IMR-90 (cell line): ENCODE measurements around the gene VILL. TPM values are rescaled to one million over a fixed set of nuclear protein-coding genes. Genes with fewer than 3 reads are reported as not detected.

Experiments used
- ATAC-seq: fragments of 200-7000 bp; cut with Tn5 transposase; 2 replicates; pipeline ENCODE4 v1.9.1; 2020; ENCODE audit warnings: low read depth, mild to moderate bottlenecking, moderate library complexity
- BruUV-seq: library from RNA; stranded (reverse); fragments of 400-500 nt; replicated peaks from 2 replicates; lab custom pipeline; 2021; lab: Mats Ljungman, UMichigan
- CTCF ChIA-PET: fragments of 300-600 bp; formaldehyde crosslinking; extraction: SDS; loops from one replicate; lab custom pipeline; 2021; ENCODE audit warnings: antibody characterized with exemption; lab: Yijun Ruan, JAX
- POLR2A ChIA-PET: fragments of 300-600 bp; sonication (Branson Sonifier 250); formaldehyde crosslinking; loops from one replicate; lab custom pipeline; 2022; ENCODE audit warnings: antibody characterized with exemption; ENCODE audit not compliant: unreplicated experiment; lab: Charles Lee
- DNase-seq: peaks from one replicate; pipeline ENCODE4 v3.0.0; 2013
- H2AFZ ChIP-seq: replicated peaks from 2 replicates; pipeline ENCODE3; 2013; ENCODE audit warnings: low read length, mild to moderate bottlenecking; ENCODE audit not compliant: poor library complexity
- H2AK5ac ChIP-seq: 2 replicates; pipeline ENCODE4 v1.6.1; 2013; ENCODE audit warnings: low read depth, low read length, inconsistent platforms
- H2AK9ac ChIP-seq: replicated peaks from 2 replicates; pipeline ENCODE3; 2013; ENCODE audit warnings: mild to moderate bottlenecking, low read depth, low read length, moderate library complexity; ENCODE audit not compliant: poor library complexity
- H2BK120ac ChIP-seq: 2 replicates; pipeline ENCODE4 v1.6.1; 2013; ENCODE audit warnings: low read depth, low read length, inconsistent platforms
- H2BK15ac ChIP-seq: 3 replicates; pipeline ENCODE4 v1.6.1; 2013; ENCODE audit warnings: low read depth, low read length, inconsistent platforms
- H2BK20ac ChIP-seq: 2 replicates; pipeline ENCODE4 v1.6.1; 2013; ENCODE audit warnings: low read depth, mild to moderate bottlenecking, inconsistent platforms, low read length, moderate library complexity
- H2BK5ac ChIP-seq: 2 replicates; pipeline ENCODE4 v1.6.1; 2013; ENCODE audit warnings: mild to moderate bottlenecking, low read depth, low read length, inconsistent platforms; ENCODE audit not compliant: poor library complexity, severe bottlenecking
- H3K14ac ChIP-seq: replicated peaks from 2 replicates; pipeline ENCODE4 v1.6.1; 2013; ENCODE audit warnings: low read depth, low read length, inconsistent platforms
- H3K18ac ChIP-seq: 2 replicates; pipeline ENCODE4 v1.6.1; 2013; ENCODE audit warnings: low read depth, low read length, control low read depth
- H3K23ac ChIP-seq: 2 replicates; pipeline ENCODE4 v1.6.1; 2013; ENCODE audit warnings: low read depth, low read length, inconsistent platforms
- H3K27ac ChIP-seq: 2 replicates; pipeline ENCODE4 v1.5.1; 2013; ENCODE audit warnings: mild to moderate bottlenecking, control low read depth, low read length; ENCODE audit not compliant: insufficient read depth
- H3K27me3 ChIP-seq: 2 replicates; pipeline ENCODE4 v1.6.1; 2013; ENCODE audit warnings: low read length; ENCODE audit not compliant: control insufficient read depth, insufficient read depth
- H3K36me3 ChIP-seq: 2 replicates; pipeline ENCODE4 v1.6.1; 2013; ENCODE audit warnings: low read length, mixed read lengths; ENCODE audit not compliant: control insufficient read depth, insufficient read depth
- H3K4ac ChIP-seq: 2 replicates; pipeline ENCODE4 v1.6.1; 2013; ENCODE audit warnings: low read depth, low read length, inconsistent platforms
- H3K4me1 ChIP-seq: 2 replicates; pipeline ENCODE4 v1.6.1; 2013; ENCODE audit warnings: low read length, mixed read lengths; ENCODE audit not compliant: control insufficient read depth, insufficient read depth
- H3K4me2 ChIP-seq: 2 replicates; pipeline ENCODE4 v1.6.1; 2013; ENCODE audit warnings: low read depth, mild to moderate bottlenecking, control low read depth, low read length, moderate library complexity
- H3K4me3 ChIP-seq: 2 replicates; pipeline ENCODE4 v1.5.1; 2013; ENCODE audit warnings: low read depth, mild to moderate bottlenecking, control low read depth, low read length, moderate library complexity; ENCODE audit not compliant: insufficient read depth
- H3K56ac ChIP-seq: 2 replicates; pipeline ENCODE4 v1.6.1; 2013; ENCODE audit warnings: low read length, inconsistent platforms; ENCODE audit not compliant: insufficient read depth; ENCODE audit errors: extremely low read depth
- H3K79me1 ChIP-seq, 2 experiments: 2 replicates each; pipeline ENCODE4 v1.6.1; 2013; ENCODE audit warnings: low read length in 2 of 2, inconsistent platforms in 1 of 2, low read depth in 1 of 2
- H3K9ac ChIP-seq: 2 replicates; pipeline ENCODE4 v1.6.1; 2013; ENCODE audit warnings: low read depth, low read length, control low read depth
- H3K9me1 ChIP-seq: 2 replicates; pipeline ENCODE4 v1.6.1; 2013; ENCODE audit warnings: low read length, inconsistent platforms; ENCODE audit not compliant: insufficient read depth
- H3K9me3 ChIP-seq: 2 replicates; pipeline ENCODE4 v1.6.1; 2013; ENCODE audit warnings: low read length; ENCODE audit not compliant: control insufficient read depth, insufficient read depth
- H4K20me1 ChIP-seq: 2 replicates; pipeline ENCODE4 v1.6.1; 2013; ENCODE audit warnings: low read length, inconsistent platforms; ENCODE audit not compliant: insufficient read depth
- H4K5ac ChIP-seq: 2 replicates; pipeline ENCODE4 v1.6.1; 2013; ENCODE audit warnings: mild to moderate bottlenecking, low read depth, low read length, control low read depth
- H4K8ac ChIP-seq, 2 experiments: 2 replicates each; pipeline ENCODE4 v1.6.1; 2013; ENCODE audit warnings: low read depth in 2 of 2, low read length in 2 of 2, control low read depth in 1 of 2, inconsistent platforms in 1 of 2
- H4K91ac ChIP-seq: 2 replicates; pipeline ENCODE4 v1.6.1; 2013; ENCODE audit warnings: low read depth, low read length, inconsistent platforms; ENCODE audit not compliant: insufficient read depth
- BHLHE40 ChIP-seq: fragments of 150-350 bp; IDR thresholded peaks from 2 replicates; pipeline ENCODE4 v1.6.1; 2016; ENCODE audit warnings: mild to moderate bottlenecking, low read depth, low read length
- CEBPB ChIP-seq: IDR thresholded peaks from 2 replicates; pipeline ENCODE4 v1.6.1; 2012; ENCODE audit warnings: low read depth, low read length, improper control_type of control experiment
- CHD1 ChIP-seq: IDR thresholded peaks from 2 replicates; pipeline ENCODE4 v1.6.1; 2012; ENCODE audit warnings: low read depth, low read length, improper control_type of control experiment
- ELK1 ChIP-seq: fragments of 150-350 bp; IDR thresholded peaks from 2 replicates; pipeline ENCODE4 v1.6.1; 2016; ENCODE audit warnings: low read depth, mild to moderate bottlenecking, low read length, moderate library complexity, borderline replicate concordance
- MAFK ChIP-seq: IDR thresholded peaks from 2 replicates; pipeline ENCODE4 v1.6.1; 2012; ENCODE audit warnings: low read depth, low read length, improper control_type of control experiment
- MAZ ChIP-seq: IDR thresholded peaks from 2 replicates; pipeline ENCODE4 v1.6.1; 2012; ENCODE audit warnings: low read depth, mild to moderate bottlenecking, low read length, improper control_type of control experiment, moderate library complexity, borderline replicate concordance
- NFE2L2 ChIP-seq: fragments of 150-350 bp; IDR thresholded peaks from 2 replicates; pipeline ENCODE4 v1.6.1; 2016; ENCODE audit warnings: low read depth, mild to moderate bottlenecking, low read length
- POLR2A ChIP-seq: IDR thresholded peaks from 2 replicates; pipeline ENCODE4 v1.6.1; 2012; ENCODE audit warnings: mild to moderate bottlenecking, low read depth, low read length
- RAD21 ChIP-seq: IDR thresholded peaks from 2 replicates; pipeline ENCODE4 v1.6.1; 2012; ENCODE audit warnings: low read length, improper control_type of control experiment
- RCOR1 ChIP-seq: IDR thresholded peaks from 2 replicates; pipeline ENCODE4 v1.6.1; 2012; ENCODE audit warnings: mild to moderate bottlenecking, low read length, improper control_type of control experiment; ENCODE audit not compliant: insufficient replicate concordance
- RFX5 ChIP-seq: IDR thresholded peaks from 2 replicates; pipeline ENCODE4 v1.8.0; 2012; ENCODE audit warnings: low read depth, mild to moderate bottlenecking, low read length, moderate library complexity
- SMC3 ChIP-seq: fragments of 150-350 bp; IDR thresholded peaks from 2 replicates; pipeline ENCODE4 v1.6.1; 2016; ENCODE audit warnings: low read depth, mild to moderate bottlenecking, antibody characterized with exemption, low read length, moderate library complexity
- USF2 ChIP-seq: fragments of 150-350 bp; IDR thresholded peaks from 2 replicates; pipeline ENCODE4 v1.6.1; 2017; ENCODE audit warnings: mild to moderate bottlenecking, antibody characterized with exemption, low read length, low read depth
- WGBS, 2 experiments: methylation state at CpG; one replicate each; pipeline versions ENCODE4 v1.1.5 to v1.1.7; 2013; ENCODE audit warnings: missing lambda C conversion rate in 2 of 2; ENCODE audit not compliant: insufficient read length in 1 of 2; ENCODE audit errors: extremely low coverage in 2 of 2; 5-methylcytosine and 5-hydroxymethylcytosine counted together
- dilution Hi-C: fragments of 300-500 bp; cut with HindIII; formaldehyde crosslinking; loops from one replicate; pipeline ENCODE4 v1.14.3; 2018; ENCODE audit warnings: low sequenced_read_pairs; ENCODE audit not compliant: unreplicated experiment
- in situ Hi-C: fragments of 300-500 bp; cut with MboI; formaldehyde crosslinking; loops from 3 replicates; pipeline ENCODE4 v1.14.3; 2019; ENCODE audit warnings: low sequenced_read_pairs, inconsistent platforms, mixed read lengths
- intact Hi-C: fragments of 100-400 bp; cut with micrococcal nuclease; formaldehyde crosslinking; loops from 2 replicates; pipeline ENCODE4 v1.10.0; 2022
- polyA plus RNA-seq, 3 experiments: library from polyadenylated mRNA; depleted of rRNA; stranded (reverse); fragments of >200 nt; gene quantifications; 2 replicates each; pipeline ENCODE4 v1.2.3, GENCODE V29; 2012; ENCODE audit warnings: low replicate concordance in 1 of 3
- total RNA-seq: library from RNA; depleted of rRNA; stranded (reverse); fragments of >200 nt; gene quantifications from 2 replicates; pipeline ENCODE4 v1.2.3, GENCODE V29; 2012

Gene VILL
- total and polyA plus RNA-seq, 2 of the 4 experiments (the other 2 are of a cell fraction) = 2.3 to 4.7 TPM

- Histone ChIP-seq H4K5ac (no peak overlapping the region), H3K23ac (no peak overlapping the region), H3K36me3 (no peaks in the 10 kb centered on the region), H3K4me1 (no peaks in the 10 kb centered on the region), H2AK5ac (no peak overlapping the region), H3K27ac (no peak overlapping the region), H3K9me3 (no peaks in the 10 kb centered on the region), H4K8ac (no peak overlapping the region), H3K9ac (no peak overlapping the region), H2AK9ac (no peak overlapping the region), H2BK20ac (no peak overlapping the region), H4K91ac (no peak overlapping the region), H3K4me2 (no peak overlapping the region), H3K4ac (no peak overlapping the region), H3K9me1 (no peaks in the 10 kb centered on the region), H2BK120ac (no peak overlapping the region), H4K20me1 (no peaks in the 10 kb centered on the region), H3K18ac (no peak overlapping the region), H2AFZ (no peak overlapping the region), H3K27me3 (peaks cover 13% of the 10 kb centered on the region), H3K14ac (no peak overlapping the region), H2BK15ac (no peak overlapping the region), H3K56ac (no peak overlapping the region), H3K79me1 (no peaks in the 10 kb centered on the region), H2BK5ac (no peak overlapping the region), H3K4me3 (no peak overlapping the region)
- no peak for DNase-seq
- TF ChIP-seq SMC3 (no peak), MAZ (no peak), USF2 (no peak), RCOR1 (no peak), POLR2A (no peak), NFE2L2 (no peak), BHLHE40 (no peak), RFX5 (no peak), CEBPB (no peak), MAFK (no peak), ELK1 (no peak), RAD21 (no peak), CHD1 (no peak)
- ATAC-seq = no peak
- in situ Hi-C loops (no loop called here), dilution Hi-C loops (no loop called here), intact Hi-C loops (no loop called here)
- CTCF ChIA-PET = no interaction called here
- no TSS peak for BruUV-seq
- WGBS, 2 experiments = no CpG with 5 or more reads among the region's 4 CpGs
- POLR2A ChIA-PET = no interaction called here
Observed at GRCh38 chr3:38046027-38046426, 55.4 kb downstream of the VILL start.
